GM12864 (cell line): Measurements from ENCODE around the gene INSYN2B.

ENCODE experiments used
- DNase-seq: peaks from one replicate; pipeline ENCODE4 v3.0.0-alpha.2; 2011; ENCODE audit warnings: low read depth
- H3K4me3 ChIP-seq: 2 replicates; pipeline ENCODE4 v1.5.1; 2011; ENCODE audit warnings: mild to moderate bottlenecking, low read depth, low read length, control low read depth
- TF ChIP-seq, protein P1 (sequence below): IDR thresholded peaks from 2 replicates; pipeline ENCODE4 v1.5.1; 2011; ENCODE audit warnings: low read depth, mild to moderate bottlenecking, moderate library complexity, low read length, control low read depth, inconsistent platforms; ENCODE audit errors: missing control alignments

INSYN2B gene

DNA sequence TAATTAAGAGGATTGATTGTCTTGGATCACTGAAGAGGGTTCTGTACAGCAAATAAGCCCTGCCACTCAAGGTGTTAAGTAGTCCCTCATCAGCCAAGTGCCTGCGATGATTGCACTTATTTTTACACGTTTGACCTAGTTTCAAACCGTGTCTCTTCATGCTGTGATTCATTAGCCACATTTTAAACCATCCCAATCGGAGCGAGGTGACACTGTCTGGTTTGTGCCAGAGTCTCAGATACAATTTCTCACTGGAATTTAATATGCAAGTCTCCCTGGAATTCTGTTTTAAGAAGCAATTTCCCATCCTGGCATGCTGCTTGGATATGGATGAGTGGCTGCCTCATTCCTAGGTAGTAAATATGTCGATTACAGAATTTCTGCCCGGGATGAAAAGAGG, 1.6 kb downstream of the INSYN2B start:
- TF ChIP-seq, protein P1, sequence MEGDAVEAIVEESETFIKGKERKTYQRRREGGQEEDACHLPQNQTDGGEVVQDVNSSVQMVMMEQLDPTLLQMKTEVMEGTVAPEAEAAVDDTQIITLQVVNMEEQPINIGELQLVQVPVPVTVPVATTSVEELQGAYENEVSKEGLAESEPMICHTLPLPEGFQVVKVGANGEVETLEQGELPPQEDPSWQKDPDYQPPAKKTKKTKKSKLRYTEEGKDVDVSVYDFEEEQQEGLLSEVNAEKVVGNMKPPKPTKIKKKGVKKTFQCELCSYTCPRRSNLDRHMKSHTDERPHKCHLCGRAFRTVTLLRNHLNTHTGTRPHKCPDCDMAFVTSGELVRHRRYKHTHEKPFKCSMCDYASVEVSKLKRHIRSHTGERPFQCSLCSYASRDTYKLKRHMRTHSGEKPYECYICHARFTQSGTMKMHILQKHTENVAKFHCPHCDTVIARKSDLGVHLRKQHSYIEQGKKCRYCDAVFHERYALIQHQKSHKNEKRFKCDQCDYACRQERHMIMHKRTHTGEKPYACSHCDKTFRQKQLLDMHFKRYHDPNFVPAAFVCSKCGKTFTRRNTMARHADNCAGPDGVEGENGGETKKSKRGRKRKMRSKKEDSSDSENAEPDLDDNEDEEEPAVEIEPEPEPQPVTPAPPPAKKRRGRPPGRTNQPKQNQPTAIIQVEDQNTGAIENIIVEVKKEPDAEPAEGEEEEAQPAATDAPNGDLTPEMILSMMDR, result no peak
- no peak for DNase-seq
- no peak overlapping the region for H3K4me3 ChIP-seq

DNA sequence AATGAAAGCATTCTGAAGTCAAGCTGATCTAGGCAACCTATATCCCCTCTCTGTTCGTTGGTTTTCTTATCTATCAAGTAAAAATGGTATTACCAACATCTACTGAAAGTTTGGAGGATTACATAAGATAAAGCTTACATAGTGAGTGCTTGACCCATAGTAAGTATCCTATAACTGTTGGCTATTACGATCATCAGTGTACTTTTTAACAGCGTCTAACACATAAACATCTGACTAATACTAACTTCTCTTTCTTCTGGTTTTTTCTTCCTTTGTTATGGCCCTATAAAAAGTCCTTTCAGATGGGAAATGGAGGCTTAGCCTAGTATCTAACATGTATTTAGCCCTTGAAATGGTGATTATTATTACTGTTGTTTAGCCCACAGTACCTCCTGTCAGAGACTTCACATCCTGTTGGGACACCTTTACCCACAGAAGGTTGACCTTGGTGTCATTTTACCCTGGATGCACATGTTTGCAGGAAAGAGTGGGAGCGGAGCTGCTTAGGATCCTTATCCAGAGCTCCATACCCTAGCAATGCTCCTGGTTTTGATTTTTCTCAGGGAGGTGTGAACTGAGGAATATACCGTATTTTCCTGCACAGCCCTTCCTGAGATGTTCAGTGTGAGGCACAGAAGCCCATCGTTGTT, 6.0 kb downstream of the INSYN2B start:
- TF ChIP-seq, protein P1, result no peak
- no peak for DNase-seq
- H3K4me3 ChIP-seq, result no peak overlapping the region

DNA sequence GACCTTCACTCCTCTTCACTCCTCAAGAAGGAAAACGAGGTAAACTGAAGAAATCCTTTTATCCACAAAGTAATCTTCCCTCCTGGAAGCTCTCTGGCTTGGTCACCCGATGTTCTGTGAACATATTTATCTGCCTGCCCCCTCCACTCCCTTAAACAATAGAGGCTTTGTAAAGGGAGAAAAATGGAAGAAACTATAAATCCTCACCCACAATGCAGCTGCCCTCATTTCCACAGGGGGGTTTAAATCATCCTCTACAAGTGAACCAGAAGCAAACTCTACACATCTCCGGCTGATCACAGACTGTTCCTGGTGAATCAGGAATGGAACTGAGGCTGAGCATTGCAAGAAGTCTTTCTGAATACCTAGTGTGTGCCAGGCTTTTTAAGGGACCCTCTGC, 7.2 kb downstream of the INSYN2B start:
- DNase-seq, result no peak
- TF ChIP-seq, protein P1, result no peak
- H3K4me3 ChIP-seq, result no peak overlapping the region

DNA sequence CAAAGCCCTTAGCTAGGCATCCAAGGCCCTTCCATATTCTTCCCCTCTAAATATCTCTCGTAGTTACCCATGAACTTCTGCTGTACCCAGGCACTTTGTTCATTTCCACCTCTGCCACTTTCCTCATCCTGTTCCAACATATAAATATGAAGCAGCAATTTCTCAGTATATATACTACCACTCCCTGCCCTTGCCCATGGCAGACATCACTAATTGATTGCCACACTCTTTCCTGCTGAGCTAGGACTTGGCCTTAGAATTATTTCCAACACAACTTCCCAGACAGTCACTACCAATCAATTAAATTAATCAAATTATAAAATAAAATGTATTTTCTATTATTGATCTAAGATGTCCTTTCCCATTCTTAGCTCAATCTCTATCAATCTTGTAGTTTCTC, 8.5 kb downstream of the INSYN2B start:
- TF ChIP-seq, protein P1, result no peak
- H3K4me3 ChIP-seq, result no peak overlapping the region
- DNase-seq, result no peak

DNA sequence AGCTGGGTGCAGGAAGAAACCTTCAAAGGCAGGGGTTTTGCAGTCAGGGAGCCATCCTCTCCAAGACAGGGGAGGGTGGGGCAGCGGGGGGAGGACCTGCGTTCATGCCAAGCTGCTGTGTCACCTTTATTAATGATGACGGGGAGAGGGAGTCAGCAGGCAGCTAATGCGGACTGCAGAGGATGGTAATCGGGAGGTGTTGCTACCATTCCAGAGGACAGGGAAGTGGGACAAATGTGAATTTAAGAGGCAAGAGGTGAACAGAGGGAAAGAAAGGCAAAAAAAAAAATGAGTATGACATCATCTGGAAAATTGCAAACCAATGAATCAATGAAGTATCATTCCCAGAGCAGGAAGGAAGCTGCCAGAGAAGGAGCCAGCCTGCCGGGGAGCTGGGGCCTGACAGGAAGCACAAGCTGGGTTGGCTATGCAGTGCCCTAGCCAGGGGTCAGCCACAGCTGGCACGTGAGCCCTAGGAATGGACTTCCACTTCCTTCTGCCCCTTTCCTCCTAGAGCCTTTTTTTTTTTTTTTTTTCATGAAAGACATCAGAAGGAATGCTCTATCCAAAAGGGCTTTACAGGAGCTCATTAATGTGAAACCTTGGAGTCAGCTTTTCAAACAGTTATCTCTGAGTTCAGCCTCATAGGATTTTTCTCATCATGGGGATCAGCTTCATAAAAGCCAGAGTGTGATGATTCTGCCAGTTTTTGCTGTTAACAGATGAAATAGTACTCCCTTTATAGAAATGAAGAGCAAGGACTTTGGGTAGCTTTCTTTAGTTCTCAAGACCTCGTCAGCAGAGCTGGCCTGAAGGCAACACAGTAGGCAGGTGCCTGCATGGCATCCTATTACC, 9.2 kb downstream of the INSYN2B start:
- TF ChIP-seq, protein P1, result no peak
- no peak for DNase-seq
- H3K4me3 ChIP-seq, result no peak overlapping the region

DNA sequence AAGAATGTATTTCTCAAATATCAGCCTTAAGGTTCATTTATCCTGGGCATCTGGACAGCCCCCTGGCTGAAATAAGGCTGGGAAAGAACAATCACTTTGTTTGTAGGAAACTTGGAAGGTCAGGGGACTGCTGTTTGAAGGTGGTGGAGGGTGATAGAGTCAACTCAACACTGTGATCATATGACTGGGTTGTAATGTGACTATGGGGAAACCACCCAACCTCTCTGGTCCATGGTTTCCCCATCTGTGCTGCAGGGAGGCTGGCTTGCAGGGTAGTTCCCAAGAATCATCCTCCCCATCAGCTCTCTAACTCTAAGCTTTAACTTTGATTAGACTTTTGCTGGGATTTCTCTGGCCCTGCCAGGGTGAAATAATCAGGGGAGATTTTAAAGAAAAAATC, 10.0 kb downstream of the INSYN2B start:
- DNase-seq, result no peak
- TF ChIP-seq, protein P1, result no peak
- H3K4me3 ChIP-seq, result no peak overlapping the region
